ENCODE measurements around the gene NTF3. TPM values are rescaled to one million over a fixed set of nuclear protein-coding genes. Genes with fewer than 3 reads are reported as not detected.
"Not testable (repeated sequence)": the region's sequence is repeated elsewhere in the genome, so short reads cannot be mapped to it uniquely, and the experiment has no call there.

The NTF3 gene
- polyA plus RNA-seq, 4 donors, result 3.5 to 4.5 (median 4.3) TPM

DNA sequence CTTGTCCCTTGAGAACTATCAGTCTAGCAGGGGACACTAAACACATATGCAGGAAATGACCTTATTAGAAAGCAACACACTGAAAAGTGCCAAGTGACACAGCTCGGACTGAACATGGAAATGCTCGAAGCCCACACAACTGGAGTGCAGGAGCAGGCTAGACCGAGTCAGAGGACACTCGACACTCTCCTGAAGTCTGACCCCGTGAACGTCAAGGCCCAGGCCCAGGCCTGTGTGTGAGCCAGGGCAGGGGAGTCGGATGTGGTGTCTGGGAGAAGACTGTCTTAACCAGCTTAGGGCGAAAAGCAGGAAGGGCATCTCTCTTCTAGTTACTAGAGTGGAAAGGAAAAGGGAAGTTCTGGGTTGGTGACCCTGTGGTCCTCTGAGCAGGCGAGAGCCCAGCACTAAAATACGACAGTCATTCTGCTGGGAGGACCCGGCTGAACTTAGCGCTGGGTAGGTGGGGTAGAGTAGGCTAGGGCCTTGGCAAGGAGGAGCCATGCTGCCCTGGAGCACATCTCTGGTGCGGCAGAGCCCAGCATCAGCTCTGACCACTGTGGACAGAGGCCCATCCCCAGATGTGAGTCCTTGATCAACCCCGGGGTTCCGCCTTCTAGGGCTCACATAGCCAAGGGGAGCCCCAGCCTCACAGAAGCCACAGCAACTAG is 93.0 kb downstream of the NTF3 start:
- DNase-seq (ENCODE audit: low read depth in 4 of 4, low spot score in 3 of 4), result no peak

DNA sequence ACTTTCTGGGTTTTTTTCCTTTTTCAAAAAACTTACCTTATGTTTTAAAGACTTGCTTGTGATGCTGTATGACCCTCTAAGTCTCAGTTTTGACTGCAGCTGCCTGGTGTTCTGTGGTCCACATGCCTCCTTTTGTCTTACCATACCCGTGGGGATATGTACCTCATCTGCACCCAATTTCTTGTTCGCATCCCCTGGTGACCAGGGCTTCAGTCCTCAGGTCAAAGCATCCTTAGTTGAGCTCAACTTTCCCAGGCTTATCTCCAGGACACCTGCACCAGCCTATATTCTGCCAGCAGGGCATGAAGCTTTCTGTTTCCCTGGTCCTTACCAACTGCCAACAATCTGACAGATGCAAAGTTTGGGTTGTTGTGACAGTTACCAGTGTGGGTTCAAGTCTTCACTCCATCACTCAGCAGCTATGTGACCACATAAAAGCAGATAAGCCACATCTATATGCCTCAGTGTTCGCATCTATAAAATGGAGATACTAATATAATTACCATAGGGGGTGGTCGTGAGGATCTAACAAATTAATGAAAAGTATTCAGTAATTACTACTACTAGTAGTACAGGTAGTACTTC is 94.0 kb downstream of the NTF3 start:
- DNase-seq (ENCODE audit: low read depth in 4 of 4, low spot score in 3 of 4), result no peak

GRCh38 chr12:5533368-5533767 is 101.5 kb downstream of the NTF3 start:
- DNase-seq (ENCODE audit: low read depth in 4 of 4, low spot score in 3 of 4), result no peak

- DNase-seq (ENCODE audit: low read depth in 4 of 4, low spot score in 3 of 4), result no peak
Measured at GRCh38 chr12:5534426-5535199, 102.7 kb downstream of the NTF3 start.

DNA sequence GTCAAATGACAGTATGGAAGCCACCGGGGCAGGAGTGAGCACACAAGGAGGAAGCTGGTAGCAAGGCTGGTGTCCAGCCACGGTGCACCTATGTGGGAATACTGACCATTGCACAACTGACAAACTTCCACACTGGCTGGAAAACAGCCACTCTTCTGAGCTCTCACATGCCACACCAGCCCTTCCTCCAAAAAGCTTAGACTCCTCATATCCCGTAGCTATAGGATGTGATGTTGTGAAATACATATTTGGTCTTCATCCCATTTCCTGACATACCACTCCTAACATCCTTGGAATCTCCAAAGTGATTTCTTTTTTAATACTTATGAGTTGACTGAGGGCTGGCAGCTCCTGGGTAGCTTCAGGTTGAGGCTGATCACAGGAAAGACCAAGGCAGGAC is 103.6 kb downstream of the NTF3 start:
- DNase-seq (ENCODE audit: low read depth in 4 of 4, low spot score in 3 of 4), result no peak

GRCh38 chr12:5537026-5537615 is 105.2 kb downstream of the NTF3 start:
- DNase-seq (ENCODE audit: low read depth in 4 of 4, low spot score in 3 of 4), result not testable (repeated sequence)

- no peak for DNase-seq (ENCODE audit: low read depth in 4 of 4, low spot score in 3 of 4)
Measured at GRCh38 chr12:5537771-5538170, 105.9 kb downstream of the NTF3 start.
